Measurements from ENCODE around the gene EXOC3L1.

DNA sequence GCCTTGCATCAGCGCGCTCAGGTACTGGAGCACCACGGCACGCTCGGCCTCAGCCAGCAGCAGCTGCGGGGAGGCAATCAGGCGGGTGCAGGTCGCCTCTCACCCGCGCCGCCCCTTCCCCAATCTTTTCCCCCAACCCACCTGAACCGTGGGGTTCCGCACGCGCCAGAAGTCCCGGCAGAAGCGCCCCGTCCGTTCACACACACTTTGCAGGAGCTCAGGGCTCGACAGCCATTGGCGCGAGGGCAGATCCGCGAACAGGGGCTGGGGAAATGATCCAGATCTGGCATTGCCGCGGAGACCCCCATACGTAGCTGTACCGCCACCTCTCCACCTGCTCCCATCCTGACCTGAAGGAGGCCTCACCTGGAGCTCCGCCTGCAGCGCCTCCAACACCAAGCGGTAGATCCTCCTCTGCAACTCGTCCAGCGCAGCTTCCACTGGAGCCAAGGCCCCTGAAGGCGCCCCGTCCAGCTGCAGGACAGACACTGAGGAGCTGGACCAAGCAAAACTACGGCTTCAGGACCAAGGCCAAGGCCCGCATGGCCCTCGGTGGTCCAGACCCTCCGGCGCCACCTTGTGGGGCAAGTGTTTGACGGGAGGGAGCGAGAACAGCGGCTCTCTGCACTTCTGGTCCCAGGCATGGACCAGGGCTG, 4.8 kb downstream of the EXOC3L1 start:
- TF ChIP-seq, protein P1, sequence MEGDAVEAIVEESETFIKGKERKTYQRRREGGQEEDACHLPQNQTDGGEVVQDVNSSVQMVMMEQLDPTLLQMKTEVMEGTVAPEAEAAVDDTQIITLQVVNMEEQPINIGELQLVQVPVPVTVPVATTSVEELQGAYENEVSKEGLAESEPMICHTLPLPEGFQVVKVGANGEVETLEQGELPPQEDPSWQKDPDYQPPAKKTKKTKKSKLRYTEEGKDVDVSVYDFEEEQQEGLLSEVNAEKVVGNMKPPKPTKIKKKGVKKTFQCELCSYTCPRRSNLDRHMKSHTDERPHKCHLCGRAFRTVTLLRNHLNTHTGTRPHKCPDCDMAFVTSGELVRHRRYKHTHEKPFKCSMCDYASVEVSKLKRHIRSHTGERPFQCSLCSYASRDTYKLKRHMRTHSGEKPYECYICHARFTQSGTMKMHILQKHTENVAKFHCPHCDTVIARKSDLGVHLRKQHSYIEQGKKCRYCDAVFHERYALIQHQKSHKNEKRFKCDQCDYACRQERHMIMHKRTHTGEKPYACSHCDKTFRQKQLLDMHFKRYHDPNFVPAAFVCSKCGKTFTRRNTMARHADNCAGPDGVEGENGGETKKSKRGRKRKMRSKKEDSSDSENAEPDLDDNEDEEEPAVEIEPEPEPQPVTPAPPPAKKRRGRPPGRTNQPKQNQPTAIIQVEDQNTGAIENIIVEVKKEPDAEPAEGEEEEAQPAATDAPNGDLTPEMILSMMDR (IDR thresholded peaks at IDR 0.05): peak; percentile 77 to 95 (median 89)
- no peak for TF ChIP-seq POLR2A (IDR thresholded peaks at IDR 0.05)
- TF ChIP-seq POLR2AphosphoS5 (IDR thresholded peaks at IDR 0.05): peak; percentile 46 to 59
